IPS-20b (cell line): Measurements from ENCODE around the gene MLYCD.
"Not testable (repeated sequence)": the region's sequence is repeated elsewhere in the genome, so short reads cannot be mapped to it uniquely, and the experiment has no call there.

Source experiments
- H3K27ac ChIP-seq: one replicate; pipeline ENCODE4 v1.5.1; 2013; ENCODE audit warnings: low read length
- H3K27me3 ChIP-seq: 2 replicates; pipeline ENCODE4 v1.6.1; 2013; ENCODE audit warnings: mild to moderate bottlenecking, low read length, inconsistent platforms; ENCODE audit not compliant: insufficient read depth
- H3K36me3 ChIP-seq: 2 replicates; pipeline ENCODE4 v1.6.1; 2013; ENCODE audit warnings: low read depth, mild to moderate bottlenecking, inconsistent platforms, low read length, moderate library complexity; ENCODE audit not compliant: insufficient read depth
- H3K4me1 ChIP-seq: 2 replicates; pipeline ENCODE4 v1.6.1; 2013; ENCODE audit warnings: mild to moderate bottlenecking, control low read depth, inconsistent platforms, low read length, moderate library complexity; ENCODE audit not compliant: insufficient read depth
- H3K4me3 ChIP-seq: 2 replicates; pipeline ENCODE4 v1.5.1; 2013; ENCODE audit warnings: mild to moderate bottlenecking, low read length, inconsistent platforms
- H3K9ac ChIP-seq: 2 replicates; pipeline ENCODE4 v1.6.1; 2013; ENCODE audit warnings: low read depth, mild to moderate bottlenecking, inconsistent platforms, low read length, moderate library complexity
- H3K9me3 ChIP-seq: 2 replicates; pipeline ENCODE4 v1.6.1; 2013; ENCODE audit warnings: mild to moderate bottlenecking, low read depth, low read length, inconsistent platforms; ENCODE audit not compliant: insufficient read depth

The MLYCD gene

GRCh38 chr16:83935005-83935857 is 36.3 kb downstream of the MLYCD start:
- no peaks in the 10 kb centered on the region for H3K9me3 ChIP-seq
- no peaks in the 10 kb centered on the region for H3K27me3 ChIP-seq
- no peak overlapping the region for H3K27ac ChIP-seq
- no peak overlapping the region for H3K9ac ChIP-seq
- no peaks in the 10 kb centered on the region; the same call in 1 of the 2 replicates for H3K4me1 ChIP-seq
- no peaks in the 10 kb centered on the region for H3K36me3 ChIP-seq
- H3K4me3 ChIP-seq, result no peak overlapping the region

- Histone ChIP-seq H3K27me3 (no peaks in the 10 kb centered on the region), H3K9me3 (no peaks in the 10 kb centered on the region), H3K4me3 (no peak overlapping the region), H3K4me1 (peaks cover 2% of the 10 kb centered on the region; the same call in 1 of the 2 replicates), H3K27ac (no peak overlapping the region), H3K36me3 (no peaks in the 10 kb centered on the region), H3K9ac (no peak overlapping the region)
These were observed 36.9 kb downstream of the MLYCD start for GRCh38 chr16:83935858-83936255.

- H3K9ac ChIP-seq, result no peak overlapping the region
- H3K4me1 ChIP-seq, result peaks cover 2% of the 10 kb centered on the region; the same call in 1 of the 2 replicates
- no peak overlapping the region for H3K27ac ChIP-seq
- H3K9me3 ChIP-seq, result no peaks in the 10 kb centered on the region
- no peaks in the 10 kb centered on the region for H3K36me3 ChIP-seq
- H3K4me3 ChIP-seq, result no peak overlapping the region
- H3K27me3 ChIP-seq, result no peaks in the 10 kb centered on the region
These were observed 37.8 kb downstream of the MLYCD start for GRCh38 chr16:83936581-83937165.

- Histone ChIP-seq H3K4me1 (peaks cover 2% of the 10 kb centered on the region; the same call in 1 of the 2 replicates), H3K36me3 (no peaks in the 10 kb centered on the region)
These were observed 38.4 kb downstream of the MLYCD start for GRCh38 chr16:83937267-83937666.

GRCh38 chr16:83937922-83938885 is 39.3 kb downstream of the MLYCD start:
- Histone ChIP-seq H3K9ac (no peak overlapping the region), H3K4me1 (peaks cover 2% of the 10 kb centered on the region; the same call in 1 of the 2 replicates), H3K36me3 (no peaks in the 10 kb centered on the region), H3K9me3 (no peaks in the 10 kb centered on the region), H3K27me3 (no peaks in the 10 kb centered on the region), H3K27ac (no peak overlapping the region), H3K4me3 (no peak overlapping the region)

More at GRCh38 chr16:83937267-83937666, 38.4 kb downstream of the MLYCD start:
- H3K9me3 ChIP-seq, result no peaks in the 10 kb centered on the region
- no peak overlapping the region for H3K4me3 ChIP-seq
- H3K9ac ChIP-seq, result no peak overlapping the region
- H3K27me3 ChIP-seq, result no peaks in the 10 kb centered on the region
- no peak overlapping the region for H3K27ac ChIP-seq

- Histone ChIP-seq H3K9me3 (no peaks in the 10 kb centered on the region), H3K36me3 (no peaks in the 10 kb centered on the region), H3K4me3 (no peak overlapping the region), H3K4me1 (peaks cover 2% of the 10 kb centered on the region; the same call in 1 of the 2 replicates), H3K27me3 (no peaks in the 10 kb centered on the region), H3K9ac (no peak overlapping the region), H3K27ac (no peak overlapping the region)
These were observed 40.4 kb downstream of the MLYCD start for GRCh38 chr16:83939266-83939855.

GRCh38 chr16:83940119-83940518 is 41.2 kb downstream of the MLYCD start:
- Histone ChIP-seq H3K4me1 (peaks cover 2% of the 10 kb centered on the region; the same call in 1 of the 2 replicates), H3K27me3 (no peaks in the 10 kb centered on the region), H3K27ac (no peak overlapping the region), H3K9ac (no peak overlapping the region), H3K9me3 (no peaks in the 10 kb centered on the region), H3K4me3 (no peak overlapping the region), H3K36me3 (no peaks in the 10 kb centered on the region)

- no peaks in the 10 kb centered on the region for H3K27me3 ChIP-seq
- no peak overlapping the region for H3K4me3 ChIP-seq
- no peaks in the 10 kb centered on the region for H3K9me3 ChIP-seq
- no peaks in the 10 kb centered on the region for H3K36me3 ChIP-seq
- H3K9ac ChIP-seq, result no peak overlapping the region
- H3K4me1 ChIP-seq, result peaks cover 2% of the 10 kb centered on the region; the same call in 1 of the 2 replicates
- no peak overlapping the region for H3K27ac ChIP-seq
These were observed 41.9 kb downstream of the MLYCD start for GRCh38 chr16:83940630-83941378.

GRCh38 chr16:83941546-83941945 is 42.6 kb downstream of the MLYCD start:
- H3K4me1 ChIP-seq, H3K27ac ChIP-seq, H3K27me3 ChIP-seq, H3K36me3 ChIP-seq, H3K4me3 ChIP-seq, H3K9me3 ChIP-seq, H3K9ac ChIP-seq: not testable (repeated sequence)

- no peak overlapping the region for H3K27ac ChIP-seq
- no peaks in the 10 kb centered on the region for H3K27me3 ChIP-seq
- H3K36me3 ChIP-seq, result no peaks in the 10 kb centered on the region
- H3K4me3 ChIP-seq, result no peak overlapping the region
- peaks cover 2% of the 10 kb centered on the region; the same call in 1 of the 2 replicates for H3K4me1 ChIP-seq
- no peak overlapping the region for H3K9ac ChIP-seq
- H3K9me3 ChIP-seq, result no peaks in the 10 kb centered on the region
These were observed 43.2 kb downstream of the MLYCD start for GRCh38 chr16:83942074-83942473.
